Right atrium auricular region (tissue), 2 donors: Measurements from ENCODE around the gene TRAF2. TPM values are rescaled to one million over a fixed set of nuclear protein-coding genes. Genes with fewer than 3 reads are reported as not detected.

ENCODE experiments used
- DNase-seq: peaks from one replicate; pipeline ENCODE4 v3.0.0-alpha.2; 2019; ENCODE audit warnings: low spot score
- H3K27ac ChIP-seq, 2 donors: fragments of 200-600 bp; sonication (generic); 1 replicate in 1 of 2; 2 replicates in 1 of 2; pipeline ENCODE4 v1.5.1; 2016 to 2019
- H3K27me3 ChIP-seq, 2 donors: fragments of 200-600 bp; sonication (generic); one replicate each; pipeline versions ENCODE4 v1.5.1 to v1.6.0; 2017 to 2019
- H3K36me3 ChIP-seq: fragments of 200-600 bp; sonication (generic); one replicate; pipeline ENCODE4 v1.5.1; 2016
- H3K4me1 ChIP-seq, 2 donors: fragments of 200-600 bp; sonication (generic); one replicate each; pipeline versions ENCODE4 v1.5.1 to v1.6.0; 2017 to 2019
- H3K4me3 ChIP-seq, 2 donors: fragments of 200-600 bp; sonication (generic); 1 replicate in 1 of 2; 2 replicates in 1 of 2; pipeline ENCODE4 v1.5.1; 2017 to 2019; ENCODE audit warnings: mild to moderate bottlenecking in 1 of 2, moderate library complexity in 1 of 2
- H3K9me3 ChIP-seq, 2 donors: fragments of 200-600 bp; sonication (generic); one replicate each; pipeline ENCODE4 v1.5.1; 2019
- total RNA-seq, 2 donors: library from RNA; depleted of rRNA; stranded (reverse); fragments of >200 nt; gene quantifications; one replicate each; pipeline ENCODE4 v1.1.0, GENCODE V29; 2016
- TF ChIP-seq, protein P1 (sequence below), 2 donors: fragments of 200-600 bp; sonication (generic); IDR thresholded peaks; one replicate each; pipeline ENCODE4 v1.5.1; 2019; ENCODE audit warnings: antibody characterized with exemption in 2 of 2

TRAF2 gene
- total RNA-seq, 2 donors from 2014 or later, result 1.9 to 4.1 TPM

DNA sequence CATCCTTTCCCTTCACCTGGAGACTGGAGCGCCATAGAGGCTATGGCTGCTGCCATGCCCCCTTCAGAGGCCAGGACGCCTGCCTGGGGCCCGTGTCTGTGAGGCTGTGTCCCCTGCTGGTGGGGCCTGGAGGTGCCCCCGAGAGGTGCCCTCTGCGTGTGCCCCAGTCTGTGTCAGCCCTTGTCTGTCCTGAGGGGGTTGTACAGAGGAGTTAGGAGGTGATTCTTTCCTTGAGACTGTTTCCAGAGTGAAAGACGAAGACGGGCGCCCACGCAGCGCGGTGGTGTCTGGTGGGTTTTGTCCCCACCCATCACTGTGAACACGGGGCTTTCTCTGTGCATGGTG lies 24.6 kb downstream of the TRAF2 start:
- Histone ChIP-seq H3K36me3 (peaks cover 25% of the 10 kb centered on the region), H3K4me3 (no peak overlapping the region), H3K9me3 (no peaks in the 10 kb centered on the region), H3K27me3 (no peaks in the 10 kb centered on the region), H3K4me1 (no peaks in the 10 kb centered on the region), H3K27ac (no peak overlapping the region)
- TF ChIP-seq, protein P1, sequence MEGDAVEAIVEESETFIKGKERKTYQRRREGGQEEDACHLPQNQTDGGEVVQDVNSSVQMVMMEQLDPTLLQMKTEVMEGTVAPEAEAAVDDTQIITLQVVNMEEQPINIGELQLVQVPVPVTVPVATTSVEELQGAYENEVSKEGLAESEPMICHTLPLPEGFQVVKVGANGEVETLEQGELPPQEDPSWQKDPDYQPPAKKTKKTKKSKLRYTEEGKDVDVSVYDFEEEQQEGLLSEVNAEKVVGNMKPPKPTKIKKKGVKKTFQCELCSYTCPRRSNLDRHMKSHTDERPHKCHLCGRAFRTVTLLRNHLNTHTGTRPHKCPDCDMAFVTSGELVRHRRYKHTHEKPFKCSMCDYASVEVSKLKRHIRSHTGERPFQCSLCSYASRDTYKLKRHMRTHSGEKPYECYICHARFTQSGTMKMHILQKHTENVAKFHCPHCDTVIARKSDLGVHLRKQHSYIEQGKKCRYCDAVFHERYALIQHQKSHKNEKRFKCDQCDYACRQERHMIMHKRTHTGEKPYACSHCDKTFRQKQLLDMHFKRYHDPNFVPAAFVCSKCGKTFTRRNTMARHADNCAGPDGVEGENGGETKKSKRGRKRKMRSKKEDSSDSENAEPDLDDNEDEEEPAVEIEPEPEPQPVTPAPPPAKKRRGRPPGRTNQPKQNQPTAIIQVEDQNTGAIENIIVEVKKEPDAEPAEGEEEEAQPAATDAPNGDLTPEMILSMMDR (IDR thresholded peaks at IDR 0.05), result no peak
- DNase-seq, result no peak

DNA sequence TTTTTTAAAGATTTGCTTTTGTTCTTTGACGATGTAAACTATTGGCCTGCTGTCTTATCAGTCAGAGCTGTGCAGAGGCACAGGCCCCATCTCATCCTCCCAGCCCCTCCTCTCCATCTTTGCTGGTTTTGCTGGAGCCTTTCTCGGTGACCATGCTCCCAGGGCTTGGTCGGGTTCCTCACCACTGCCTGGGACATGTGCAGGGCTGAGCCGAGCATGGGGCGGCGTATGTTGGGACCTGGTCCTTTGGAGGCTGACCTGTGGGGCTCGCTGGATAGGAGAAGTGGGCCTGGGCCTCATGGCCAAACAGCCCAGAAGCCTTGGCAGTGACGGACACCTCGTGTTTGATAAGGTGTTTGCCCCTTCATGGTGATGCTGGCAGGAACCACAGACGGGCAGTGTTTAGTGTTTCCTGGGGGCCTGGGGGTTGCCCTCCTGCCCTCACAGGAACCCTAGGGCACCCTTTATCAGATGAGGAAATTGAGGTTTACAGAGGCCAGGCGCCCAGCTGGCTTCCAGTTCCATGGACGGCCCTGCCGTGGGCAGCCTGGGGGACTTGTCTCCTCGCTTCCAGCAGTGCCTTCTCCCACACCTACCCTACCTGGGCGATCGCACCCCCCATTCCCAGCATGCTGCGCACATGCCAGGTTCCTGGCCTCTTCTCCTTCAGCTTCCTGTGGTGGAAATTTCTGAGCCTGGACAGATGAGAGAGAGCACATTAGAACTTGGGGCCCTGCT lies 27.6 kb downstream of the TRAF2 start:
- Histone ChIP-seq H3K27ac (no peak overlapping the region), H3K4me3 (no peak overlapping the region), H3K9me3 (no peaks in the 10 kb centered on the region), H3K27me3 (no peaks in the 10 kb centered on the region), H3K4me1 (no peaks in the 10 kb centered on the region), H3K36me3 (peaks cover 29% of the 10 kb centered on the region)
- DNase-seq, result no peak
- TF ChIP-seq, protein P1 (IDR thresholded peaks at IDR 0.05), result no peak

DNA sequence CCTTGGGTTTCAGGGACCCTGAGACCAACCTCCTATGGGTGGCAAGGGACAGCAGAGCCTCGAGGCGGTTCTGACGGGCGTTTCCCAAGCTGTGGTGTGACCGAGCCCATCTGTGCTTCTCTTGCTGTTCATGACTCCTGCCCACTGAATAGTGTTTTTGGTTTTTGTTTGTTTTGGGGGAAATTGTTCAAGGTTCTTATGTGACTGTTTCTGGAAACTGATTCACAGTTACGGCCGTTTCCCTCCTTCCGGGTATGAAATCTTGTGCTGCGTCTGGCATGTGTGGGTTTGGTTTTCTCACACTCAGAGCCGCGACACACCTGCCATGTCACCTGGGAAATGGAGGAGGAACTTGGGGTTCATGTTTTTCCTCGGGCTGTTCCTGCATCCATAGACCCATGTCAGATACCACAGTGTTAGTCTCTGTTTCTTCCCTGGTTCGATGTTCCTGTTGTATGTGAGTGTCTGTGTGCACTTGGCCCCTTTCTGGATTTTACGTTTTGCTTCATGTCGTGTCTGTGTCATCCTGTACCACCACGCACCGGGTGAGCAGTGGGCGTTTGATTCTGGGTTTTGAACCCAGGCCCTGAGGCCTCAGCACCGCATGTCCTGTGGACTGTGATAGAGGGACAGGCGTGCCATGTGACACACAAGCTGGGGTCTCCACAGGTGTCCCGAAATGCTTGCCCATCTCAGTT lies 29.5 kb downstream of the TRAF2 start:
- DNase-seq, result no peak
- H3K4me1 ChIP-seq, result no peaks in the 10 kb centered on the region
- H3K27ac ChIP-seq, result no peak overlapping the region
- peaks cover 28% of the 10 kb centered on the region for H3K36me3 ChIP-seq
- TF ChIP-seq, protein P1 (IDR thresholded peaks at IDR 0.05), result no peak
- H3K27me3 ChIP-seq, result no peaks in the 10 kb centered on the region
- no peaks in the 10 kb centered on the region for H3K9me3 ChIP-seq
- H3K4me3 ChIP-seq, result no peak overlapping the region

DNA sequence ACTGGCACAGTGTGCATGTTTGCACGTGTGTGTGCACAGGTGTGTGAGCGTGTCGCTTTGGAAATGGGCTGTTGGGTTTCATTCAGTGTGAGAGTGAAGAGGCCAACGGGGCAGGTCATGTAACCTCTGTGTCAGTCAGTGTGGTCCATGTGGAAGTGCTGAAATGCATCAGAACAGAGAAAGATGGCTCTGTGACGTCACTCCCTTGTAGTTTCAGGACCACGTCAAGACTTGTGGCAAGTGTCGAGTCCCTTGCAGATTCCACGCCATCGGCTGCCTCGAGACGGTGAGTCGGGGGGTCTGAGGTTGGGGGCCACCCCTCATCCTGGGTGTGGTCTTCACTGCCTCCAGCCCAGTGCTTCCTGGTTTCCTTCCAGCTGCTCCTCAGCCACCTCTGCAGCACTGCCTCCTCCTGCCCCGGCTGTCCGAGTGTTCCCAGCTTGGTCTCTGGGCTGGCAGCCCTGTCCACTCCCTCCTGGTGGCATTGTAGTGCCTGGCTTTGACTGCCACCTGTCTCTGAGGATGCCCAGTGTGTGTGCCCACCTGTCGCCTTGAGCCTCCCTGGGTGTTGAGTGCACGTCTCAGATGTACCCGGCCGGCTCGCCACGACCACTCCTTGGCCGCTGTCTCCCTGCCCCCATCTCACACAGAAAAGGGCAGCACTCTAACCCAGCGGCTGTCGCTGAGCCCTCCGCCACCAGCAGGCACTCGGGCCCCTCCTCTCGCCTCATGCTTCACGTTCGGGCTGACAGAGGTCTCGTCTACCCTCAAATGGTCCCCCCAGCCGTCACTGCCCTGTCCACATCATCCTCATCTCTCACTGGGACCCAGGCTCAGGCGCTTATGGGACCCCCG lies 30.2 kb downstream of the TRAF2 start:
- H3K36me3 ChIP-seq, result peaks cover 31% of the 10 kb centered on the region
- peaks cover 0 to 5% of the 10 kb centered on the region in 2 donors for H3K4me1 ChIP-seq
- H3K4me3 ChIP-seq, result no peak overlapping the region
- no peak for DNase-seq
- H3K9me3 ChIP-seq, result no peaks in the 10 kb centered on the region
- no peaks in the 10 kb centered on the region for H3K27me3 ChIP-seq
- no peak overlapping the region for H3K27ac ChIP-seq
- TF ChIP-seq, protein P1 (IDR thresholded peaks at IDR 0.05), result no peak

DNA sequence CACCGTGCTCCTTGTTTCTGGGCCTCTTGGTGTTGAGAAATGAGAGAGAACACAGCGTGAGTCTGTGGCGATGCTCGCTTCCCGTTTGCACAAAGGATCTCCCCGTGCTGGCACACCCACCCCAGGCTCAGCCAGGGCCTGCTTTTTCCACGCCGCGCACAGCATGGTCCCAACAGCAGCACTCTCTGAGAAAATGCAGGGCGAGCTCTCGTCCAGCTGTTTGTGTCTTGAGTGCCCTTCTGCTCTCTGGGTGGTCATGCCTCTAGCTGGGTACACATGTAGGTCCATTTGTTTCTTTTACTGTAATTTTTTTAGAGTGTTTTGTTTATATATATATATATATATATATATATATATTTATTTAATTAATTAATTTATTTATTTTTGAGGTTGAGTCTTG lies 31.6 kb downstream of the TRAF2 start:
- Histone ChIP-seq H3K27ac (no peak overlapping the region), H3K27me3 (no peaks in the 10 kb centered on the region), H3K4me1 (peaks cover 0 to 14% of the 10 kb centered on the region in 2 donors), H3K4me3 (no peak overlapping the region), H3K36me3 (peaks cover 31% of the 10 kb centered on the region), H3K9me3 (no peaks in the 10 kb centered on the region)
- DNase-seq, result no peak
- TF ChIP-seq, protein P1 (IDR thresholded peaks at IDR 0.05), result no peak
